ENCODE measurements around the gene MGMT.

MGMT gene

DNA sequence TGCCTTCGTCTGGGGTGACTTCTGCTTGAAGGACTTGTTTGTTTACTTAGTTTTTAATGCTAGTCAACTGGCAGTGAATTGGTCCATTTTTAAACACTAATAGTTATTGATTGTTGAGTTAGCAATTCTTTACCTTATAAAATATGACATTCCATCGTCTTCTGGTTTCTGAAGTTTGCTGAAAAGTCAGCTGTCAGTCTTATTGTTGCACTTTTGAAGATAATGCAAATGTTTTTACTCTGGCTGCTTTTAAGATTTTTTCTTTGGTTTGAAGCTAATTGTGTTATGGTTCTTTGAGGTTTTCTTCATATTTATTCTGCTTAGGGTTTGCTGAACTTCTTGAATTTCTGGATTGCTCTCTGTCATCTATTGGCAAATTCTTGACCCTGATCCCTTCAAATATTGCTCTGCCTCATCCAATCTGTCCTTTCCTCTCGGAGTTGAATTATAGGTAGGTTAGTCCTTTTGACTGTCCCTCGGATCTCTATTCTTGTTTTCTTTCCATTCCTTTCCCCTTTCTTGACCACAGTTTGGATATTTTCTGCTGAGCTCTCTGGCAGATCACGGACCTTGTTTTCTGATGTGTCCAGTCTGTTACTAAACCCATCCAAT, 24.2 kb downstream of the MGMT start:
- H3K27ac ChIP-seq: no peak overlapping the region
- DNase-seq (ENCODE audit: low read depth, low spot score): no peak

DNA sequence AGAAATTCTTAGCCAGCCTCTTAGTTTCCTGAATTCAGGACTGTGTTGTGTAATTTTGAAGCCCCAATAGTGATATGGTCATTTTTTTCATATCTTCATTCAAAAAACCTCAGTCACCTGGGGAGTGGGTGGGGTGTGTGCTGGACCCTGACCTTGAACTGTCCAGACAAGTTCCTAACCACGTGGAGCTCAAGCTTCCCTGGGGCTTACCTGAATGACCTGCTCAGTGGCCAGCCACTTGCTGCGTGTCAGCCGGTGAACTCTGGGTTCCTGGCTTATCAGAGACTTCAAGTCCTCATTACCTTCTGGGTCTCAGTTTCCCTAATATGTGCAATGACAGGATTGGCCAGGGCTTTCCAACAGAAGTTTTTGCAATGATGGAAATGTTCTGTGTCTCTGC, 27.1 kb downstream of the MGMT start:
- no peak for DNase-seq (ENCODE audit: low read depth, low spot score)
- no peak overlapping the region for H3K27ac ChIP-seq

DNA sequence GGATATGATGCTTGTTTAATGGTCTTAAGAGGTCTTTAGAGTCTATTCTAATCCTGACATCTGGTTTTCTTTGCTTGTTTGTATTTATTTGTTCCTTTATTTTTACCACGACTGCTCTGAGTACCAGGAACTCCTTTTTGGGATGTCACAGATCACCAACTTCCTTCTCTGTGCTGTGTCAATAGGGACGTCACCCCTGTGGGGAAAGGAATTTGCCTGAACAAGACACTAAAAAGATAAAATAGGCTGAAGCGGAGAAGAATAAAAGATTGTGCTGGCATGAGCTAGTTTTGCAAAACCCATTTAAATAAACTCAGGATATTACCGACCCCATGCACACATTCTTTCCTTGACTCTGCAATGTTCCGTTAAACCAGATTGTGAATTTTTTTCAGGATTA, 27.7 kb downstream of the MGMT start:
- H3K27ac ChIP-seq: no peak overlapping the region
- no peak for DNase-seq (ENCODE audit: low read depth, low spot score)

DNA sequence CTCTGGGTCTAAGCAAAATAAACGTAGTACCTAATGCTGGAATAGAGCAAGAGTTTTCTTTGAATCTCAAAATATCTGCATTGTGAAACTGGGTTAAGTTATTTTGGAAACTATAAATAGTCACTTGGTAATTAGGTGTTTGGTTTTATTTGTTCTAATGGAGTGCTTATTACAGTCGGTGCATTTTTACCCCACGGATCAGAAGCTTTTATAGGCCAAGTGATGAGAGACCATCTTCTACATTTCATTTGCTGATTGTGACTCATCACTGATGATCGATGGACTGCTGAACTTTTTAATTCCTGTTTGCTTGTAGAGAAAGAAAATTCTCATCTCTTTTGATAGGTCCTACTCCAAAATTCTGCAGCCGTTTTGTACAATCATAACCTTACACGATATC, 28.2 kb downstream of the MGMT start:
- no peak overlapping the region for H3K27ac ChIP-seq

DNA sequence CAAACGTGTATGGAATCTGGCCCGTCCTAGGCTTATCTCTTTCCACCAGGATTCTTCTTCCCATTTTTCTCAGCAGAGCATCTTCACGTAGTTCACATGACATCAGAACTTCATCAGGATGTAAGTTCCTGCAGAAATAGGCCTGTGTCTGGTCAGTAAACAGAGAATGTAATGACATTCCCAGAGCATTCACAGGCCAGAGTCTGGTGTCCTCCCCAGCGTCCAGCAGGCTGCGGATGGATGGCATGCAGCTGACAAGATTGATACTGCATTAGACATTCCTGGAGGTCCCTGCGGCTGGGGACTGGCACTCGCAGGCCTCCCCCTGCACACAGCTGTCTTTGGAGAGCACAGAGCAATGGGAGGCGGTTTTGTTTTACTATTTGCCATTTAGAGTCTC, 28.7 kb downstream of the MGMT start:
- DNase-seq (ENCODE audit: low read depth, low spot score): no peak
- no peak overlapping the region for H3K27ac ChIP-seq

More for the DNA sequence above, 28.2 kb downstream of the MGMT start:
- DNase-seq (ENCODE audit: low read depth, low spot score): no peak

DNA sequence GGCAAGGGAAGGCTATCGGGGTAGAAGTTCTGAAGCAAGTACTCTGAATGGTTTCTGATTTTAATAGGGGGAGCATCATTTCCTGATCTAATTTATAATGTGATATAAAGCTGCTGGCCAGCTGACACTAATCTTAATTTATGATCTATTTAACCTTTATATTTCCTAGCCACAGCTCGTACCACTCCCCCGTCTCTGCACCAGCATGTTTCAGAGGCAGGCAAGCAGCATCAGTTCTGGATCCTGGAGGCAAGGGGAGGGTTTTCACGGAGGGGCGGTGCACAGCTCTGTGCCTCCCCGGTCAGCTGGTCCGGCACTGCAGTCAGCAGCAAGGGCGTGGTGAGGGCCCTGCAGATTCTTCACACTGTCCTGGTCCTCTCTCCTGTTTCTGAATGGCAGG, 30.0 kb downstream of the MGMT start:
- no peak overlapping the region for H3K27ac ChIP-seq
- no peak for DNase-seq (ENCODE audit: low read depth, low spot score)

DNA sequence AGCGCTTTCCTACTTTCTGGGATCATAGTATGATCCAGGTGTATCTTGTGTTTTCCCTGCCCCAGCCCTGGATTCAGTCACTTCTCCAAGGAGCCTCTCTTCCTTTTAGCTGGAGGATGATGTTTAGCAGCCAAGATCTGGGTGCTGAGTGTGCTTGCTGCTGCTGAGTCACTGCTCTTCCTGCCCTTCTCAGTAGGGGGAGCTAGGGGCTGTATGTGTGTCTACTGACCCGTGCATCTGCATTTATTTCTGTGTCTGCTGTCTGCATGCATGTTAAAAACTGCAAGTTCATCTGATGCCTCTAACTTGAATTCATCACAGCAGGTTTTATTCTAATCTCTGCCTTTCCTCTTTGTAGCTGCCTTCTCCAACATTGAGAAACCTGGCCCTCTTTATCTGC, 31.6 kb downstream of the MGMT start:
- no peak for DNase-seq (ENCODE audit: low read depth, low spot score)
- no peak overlapping the region for H3K27ac ChIP-seq

DNA sequence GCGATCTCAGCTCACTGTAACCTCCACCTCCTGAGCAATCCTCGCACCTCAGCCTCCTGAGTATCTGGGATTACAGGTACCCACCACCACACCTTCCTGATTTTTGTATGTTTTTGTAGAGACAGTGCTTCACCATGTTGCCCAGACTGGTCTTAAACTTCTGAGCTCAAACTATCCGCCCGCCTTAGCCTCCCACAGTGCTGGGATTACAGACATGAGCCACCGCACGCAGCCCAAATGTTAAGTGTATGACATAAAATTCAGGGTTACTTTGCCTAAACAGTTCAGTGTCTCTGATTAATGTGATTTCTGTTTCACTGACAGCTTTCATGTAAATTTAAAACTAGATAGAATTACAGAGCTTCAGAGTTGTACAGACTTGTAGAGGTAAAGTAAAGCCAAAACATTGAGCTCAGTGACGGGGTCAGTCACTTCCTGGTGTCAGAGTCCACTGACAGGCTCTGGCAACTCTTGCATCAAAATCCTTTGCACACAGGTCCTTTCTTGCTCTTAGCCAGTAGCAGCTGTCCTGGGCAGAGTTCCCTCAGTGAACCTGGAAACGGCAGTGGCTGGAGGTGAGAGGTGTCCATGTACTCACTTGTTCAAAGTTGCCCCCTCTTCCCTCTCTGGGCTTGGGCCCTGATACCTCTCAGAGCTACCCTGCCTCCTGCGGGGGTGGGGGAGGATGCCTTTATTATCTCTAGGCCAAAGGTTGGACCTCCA, 33.7 kb downstream of the MGMT start:
- DNase-seq (ENCODE audit: low read depth, low spot score): no peak
- peak overlapping the region; percentile 32 for H3K27ac ChIP-seq

DNA sequence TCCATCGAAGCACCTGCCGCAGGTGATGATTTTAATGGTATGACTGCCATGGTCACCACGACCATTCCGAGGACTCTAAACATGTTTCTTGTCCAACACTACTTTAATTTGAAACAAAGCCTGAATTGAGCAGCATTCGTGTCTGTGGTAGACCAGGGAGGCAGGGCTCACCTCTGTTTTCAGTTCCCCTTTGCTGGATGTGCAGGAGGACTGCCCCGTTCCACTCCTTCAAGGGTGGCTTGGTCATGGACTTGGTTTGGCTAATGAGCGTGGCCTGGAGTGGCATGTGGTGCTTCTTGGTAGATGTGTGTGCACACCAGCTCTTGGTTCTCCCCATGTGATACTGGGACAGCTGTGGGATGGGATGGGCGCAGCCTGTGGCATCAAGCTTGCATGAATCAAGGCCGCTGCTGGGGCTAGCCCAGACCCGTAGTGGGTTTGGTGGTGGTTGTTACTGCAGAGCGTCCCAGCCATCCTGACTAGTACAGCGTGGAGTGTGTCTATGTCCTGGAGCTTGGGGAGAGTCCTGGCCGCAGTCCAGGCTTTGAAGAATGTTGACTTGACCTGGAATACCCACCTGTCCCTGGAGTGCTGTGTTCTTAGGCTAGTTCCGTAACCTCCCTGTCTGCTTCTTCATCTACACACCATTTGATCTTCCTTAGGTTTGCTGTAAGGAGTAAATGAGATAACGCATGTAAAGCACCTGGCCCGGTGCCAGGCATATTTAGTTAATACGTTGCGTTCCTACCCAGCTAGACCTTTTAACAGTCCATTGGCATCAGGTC, 34.8 kb downstream of the MGMT start:
- no peak for DNase-seq (ENCODE audit: low read depth, low spot score)
- peak overlapping the region; percentile 32 for H3K27ac ChIP-seq

DNA sequence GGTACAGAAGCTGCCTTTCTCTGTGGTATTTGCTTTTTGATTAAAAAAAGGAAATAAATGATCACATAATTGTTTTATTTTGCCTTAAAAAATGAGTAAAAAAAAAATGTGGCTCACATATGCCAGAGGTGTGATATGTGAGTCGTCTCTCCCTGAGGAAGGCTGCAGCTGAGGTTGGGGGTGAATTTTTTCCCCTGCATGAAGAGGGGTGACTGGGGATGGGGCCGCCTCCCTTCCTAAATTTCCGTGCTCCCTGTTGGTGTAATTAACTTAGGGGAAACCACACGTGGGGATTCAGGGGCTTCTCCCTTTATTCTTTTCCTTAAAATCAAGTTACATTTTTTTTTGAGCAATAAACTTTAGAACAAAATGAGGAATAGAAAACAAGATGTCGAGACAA, 35.4 kb downstream of the MGMT start:
- no peak for DNase-seq (ENCODE audit: low read depth, low spot score)
- no peak overlapping the region for H3K27ac ChIP-seq

DNA sequence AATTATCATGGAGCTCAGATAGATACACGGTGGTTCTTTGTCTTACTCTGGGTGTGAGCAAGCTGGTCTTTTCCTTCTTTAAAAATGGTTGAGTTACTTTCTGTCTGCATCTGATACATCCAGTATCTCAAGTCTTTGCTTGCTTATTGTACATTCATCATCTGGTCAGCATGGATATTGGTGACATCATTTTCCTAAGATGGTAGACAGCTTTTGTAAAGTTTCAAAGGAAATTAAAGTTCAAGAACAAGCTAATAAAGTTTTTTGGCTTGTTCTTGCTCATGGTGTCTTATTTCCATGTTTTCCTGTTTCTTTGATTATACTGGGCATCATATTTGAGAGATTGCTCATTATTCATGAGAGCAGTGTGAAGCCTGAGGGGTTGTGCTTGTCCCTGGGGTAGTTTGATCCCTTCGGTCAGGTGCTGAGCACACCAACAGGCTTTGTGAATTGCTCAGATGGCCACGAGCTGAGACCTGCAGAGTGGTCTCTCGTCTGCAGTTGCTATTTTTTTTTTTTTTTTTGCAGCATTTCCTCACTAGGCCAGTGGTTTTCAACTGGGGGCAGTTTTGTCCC, 38.5 kb downstream of the MGMT start:
- peak; percentile 55 for DNase-seq (ENCODE audit: low read depth, low spot score)
- H3K27ac ChIP-seq: peak overlapping the region; percentile 54

DNA sequence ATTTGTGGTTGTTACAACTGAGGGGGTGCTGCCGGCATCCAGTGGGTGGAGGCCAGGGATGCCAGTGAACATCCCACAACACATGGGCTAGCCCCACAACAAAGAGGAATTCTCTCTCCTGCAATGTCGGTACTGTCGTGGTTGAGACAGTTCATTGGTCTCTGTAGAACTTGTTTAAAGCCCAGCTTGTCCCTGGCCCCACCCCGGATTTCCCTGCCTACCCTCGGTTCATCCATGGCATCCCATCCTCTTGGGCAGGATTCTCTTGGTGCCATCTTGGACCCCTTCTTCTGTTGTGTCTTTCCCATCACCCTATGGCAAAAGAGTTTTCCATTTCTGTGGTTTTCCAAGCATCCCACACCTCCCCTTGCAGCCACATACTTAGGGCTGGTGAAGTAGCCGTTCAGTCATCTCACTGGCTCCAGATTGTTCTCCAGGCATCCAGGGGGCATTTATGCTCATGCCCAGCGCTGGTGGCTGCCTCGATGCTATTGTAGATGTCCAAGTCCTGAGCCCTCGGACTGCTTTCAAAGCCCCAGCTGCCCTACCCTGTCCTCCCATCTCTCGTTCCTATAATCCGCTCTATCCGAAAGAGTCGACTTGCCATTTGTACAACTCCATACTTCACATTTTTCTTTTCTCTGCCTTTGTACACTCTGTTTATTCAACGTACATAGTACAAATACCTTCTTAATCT, 39.2 kb downstream of the MGMT start:
- peak overlapping the region; percentile 54 for H3K27ac ChIP-seq
- no peak for DNase-seq (ENCODE audit: low read depth, low spot score)

DNA sequence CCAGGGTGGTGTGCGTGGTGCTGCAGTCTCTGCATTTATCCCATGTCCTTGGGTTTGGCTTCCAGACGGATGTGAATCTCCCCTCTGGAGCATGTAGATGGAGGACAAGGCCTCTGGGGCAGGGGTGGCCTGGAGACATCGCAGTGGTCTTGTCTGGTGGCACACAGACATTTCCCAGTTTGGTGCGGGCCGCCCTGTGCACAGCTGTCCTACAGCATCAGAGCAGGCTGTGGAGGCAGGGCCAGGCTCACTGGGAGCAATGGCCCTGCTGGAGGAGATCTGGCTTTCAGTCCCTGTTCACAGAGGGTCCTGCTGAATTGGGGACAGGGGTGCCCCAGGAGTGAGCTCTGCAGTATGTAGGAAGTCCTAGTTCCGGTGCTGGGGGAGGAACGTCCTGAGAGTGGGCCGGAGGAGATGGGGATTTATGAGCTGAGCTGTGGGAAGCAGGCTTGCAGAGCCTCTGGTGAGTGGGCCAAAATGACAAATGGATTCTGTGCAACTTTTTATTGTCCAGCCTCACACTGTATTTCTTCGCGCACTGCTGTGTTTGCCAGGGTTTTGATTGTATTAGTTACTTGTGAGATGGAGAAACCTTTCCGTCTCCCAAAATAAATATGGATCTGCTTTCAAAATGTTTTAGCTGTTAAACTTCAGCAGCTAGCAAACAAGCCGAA, 40.3 kb downstream of the MGMT start:
- no peak for DNase-seq (ENCODE audit: low read depth, low spot score)

DNA sequence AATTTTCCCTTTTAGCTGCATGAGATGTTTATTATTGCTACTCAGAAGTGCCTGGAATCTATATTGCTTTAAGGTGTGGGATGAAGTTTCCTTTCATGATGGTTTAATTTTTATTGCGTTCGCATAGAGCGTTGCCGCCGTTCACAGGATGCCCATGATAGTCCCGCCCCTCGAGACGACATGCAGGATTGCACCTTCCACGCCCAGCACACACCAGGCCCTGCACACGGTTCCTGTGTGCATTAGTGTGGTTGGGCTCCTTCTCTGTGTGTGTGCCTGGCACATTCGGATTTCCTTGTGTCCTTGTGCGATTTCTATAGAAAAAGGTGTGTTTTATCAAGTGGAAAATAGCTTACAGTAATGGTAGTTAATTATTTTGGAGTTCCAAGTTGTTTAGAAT, 42.1 kb downstream of the MGMT start:
- DNase-seq (ENCODE audit: low read depth, low spot score): no peak
- H3K27ac ChIP-seq: no peak overlapping the region

More for the DNA sequence above, 40.3 kb downstream of the MGMT start:
- H3K27ac ChIP-seq: no peak overlapping the region

DNA sequence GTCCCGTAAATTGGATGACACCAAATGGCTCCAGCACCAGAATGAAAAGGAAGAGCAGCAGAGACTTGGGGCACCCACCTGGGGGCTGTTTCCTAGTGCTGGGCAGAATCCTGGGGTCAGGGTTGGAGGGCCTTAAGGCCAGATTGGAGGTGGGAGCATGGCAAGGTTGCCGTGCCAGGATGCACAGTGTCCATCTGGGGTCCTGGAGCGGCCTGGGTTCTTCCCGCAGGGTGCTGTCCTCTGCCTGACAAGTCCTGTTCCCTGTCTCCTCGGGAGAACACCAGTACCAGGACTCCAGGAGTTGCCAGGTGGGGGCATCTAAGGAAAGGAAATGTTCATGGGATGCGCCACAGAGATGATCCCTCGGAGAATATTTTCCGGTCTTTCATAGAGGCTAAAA, 42.8 kb downstream of the MGMT start:
- no peak overlapping the region for H3K27ac ChIP-seq
- DNase-seq (ENCODE audit: low read depth, low spot score): no peak

DNA sequence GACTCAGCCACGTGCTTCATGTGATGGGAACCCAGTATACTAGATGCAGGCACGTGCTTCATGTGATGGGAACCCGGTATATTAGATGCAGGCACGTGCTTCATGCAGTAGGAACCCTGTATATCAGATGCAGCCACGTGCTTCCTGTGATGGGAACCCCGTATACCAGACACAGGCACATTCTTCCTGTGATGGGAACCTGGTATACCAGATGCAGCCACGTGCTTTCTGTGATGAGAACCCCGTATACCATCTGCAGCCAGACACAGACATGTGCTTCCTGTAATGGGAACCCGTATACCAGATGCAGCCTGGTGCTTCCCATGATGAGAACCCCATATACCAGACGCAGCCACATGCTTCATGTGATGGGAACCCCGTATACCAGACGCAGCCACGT, 44.0 kb downstream of the MGMT start:
- DNase-seq (ENCODE audit: low read depth, low spot score): no peak

DNA sequence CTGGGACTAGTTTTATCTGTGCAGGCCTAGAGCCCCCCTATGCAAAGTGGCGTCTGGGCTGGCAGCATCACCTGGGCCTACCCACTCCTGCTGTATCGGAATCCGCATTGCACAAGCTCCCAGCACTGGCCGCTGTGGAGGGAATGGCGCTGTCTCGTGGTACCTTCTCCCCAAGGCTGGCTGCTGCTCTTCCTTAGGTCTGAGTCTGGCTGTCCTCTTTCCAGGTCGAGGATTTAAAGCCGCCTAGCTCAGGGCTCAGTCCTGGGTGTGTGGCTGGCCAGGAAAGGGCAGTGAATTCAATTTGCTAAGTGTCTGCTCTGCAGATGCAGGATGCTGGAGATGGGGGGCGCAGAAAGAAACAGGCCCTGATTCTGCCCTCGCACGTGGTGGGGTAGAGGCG, 44.7 kb downstream of the MGMT start:
- DNase-seq (ENCODE audit: low read depth, low spot score): no peak
- H3K27ac ChIP-seq: no peak overlapping the region

More for the DNA sequence above, 44.0 kb downstream of the MGMT start:
- no peak overlapping the region for H3K27ac ChIP-seq

DNA sequence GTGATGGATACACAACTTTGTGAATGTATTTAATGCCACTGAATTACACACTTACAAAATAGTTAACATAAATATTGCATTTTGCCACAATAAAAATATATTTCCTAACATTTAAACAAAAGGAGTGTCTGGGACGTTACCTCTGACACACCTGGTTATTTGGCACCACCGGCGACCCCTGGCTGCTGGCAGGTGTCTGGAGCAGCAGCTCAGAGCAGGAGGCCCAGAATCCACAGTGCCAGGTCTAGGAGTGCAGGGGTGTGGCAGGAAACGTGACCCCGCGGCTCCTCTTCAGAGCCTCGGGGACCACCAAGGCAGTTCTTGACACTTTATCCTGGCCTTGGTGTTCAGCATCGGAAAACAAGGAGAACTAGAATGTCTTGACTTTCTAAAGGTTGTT, 46.3 kb downstream of the MGMT start:
- H3K27ac ChIP-seq: no peak overlapping the region
- DNase-seq (ENCODE audit: low read depth, low spot score): no peak

DNA sequence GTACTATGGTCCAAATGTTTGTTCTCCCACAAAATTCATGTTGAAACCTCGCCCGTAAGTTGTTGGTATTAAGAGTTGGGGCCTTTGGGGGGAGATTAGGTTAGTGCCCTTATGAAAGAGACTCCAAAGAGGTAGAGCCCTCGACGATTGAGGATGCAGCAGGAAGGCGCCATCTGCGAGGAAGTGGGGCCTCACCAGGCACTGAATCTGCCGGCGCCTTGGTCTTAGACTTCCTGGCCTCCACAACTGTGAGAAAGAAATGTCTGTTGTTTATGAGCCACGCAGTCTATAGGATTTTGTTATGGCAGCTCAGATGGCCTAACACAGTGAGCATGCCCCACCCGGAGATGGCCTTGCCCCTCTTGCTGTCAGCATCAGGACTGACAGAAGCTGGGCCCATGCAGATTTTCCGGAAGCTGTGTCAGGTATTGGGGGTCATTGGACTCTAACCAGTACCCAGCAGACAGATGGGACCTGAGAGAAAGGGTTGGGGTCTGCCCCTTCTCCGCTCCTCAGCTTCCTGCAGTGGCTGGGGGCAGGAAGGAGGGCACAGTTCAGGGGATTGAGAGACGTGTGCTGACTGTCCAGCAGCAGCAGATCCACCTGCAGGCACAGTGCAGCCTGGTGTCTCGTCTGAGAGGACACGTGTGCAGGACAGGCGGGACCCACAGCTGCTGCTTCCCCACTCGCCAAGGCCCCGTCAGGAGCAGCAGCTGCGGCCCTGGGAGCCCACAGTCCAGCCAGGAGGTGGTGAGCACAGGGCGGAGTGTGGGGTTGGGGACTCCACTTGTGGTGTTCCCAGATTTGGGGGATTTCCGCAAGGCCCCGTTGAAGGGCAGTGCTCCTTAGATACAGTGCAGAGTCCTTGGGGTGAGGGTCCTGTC, 47.8 kb downstream of the MGMT start:
- no peak overlapping the region for H3K27ac ChIP-seq
- no peak for DNase-seq (ENCODE audit: low read depth, low spot score)
